ENCODE data around the gene FGFRL1. TPM values are rescaled to one million over a fixed set of nuclear protein-coding genes. Genes with fewer than 3 reads are reported as not detected.
"Not testable (repeated sequence)": the region's sequence is repeated elsewhere in the genome, so short reads cannot be mapped to it uniquely, and the experiment has no call there.

FGFRL1 gene
- polyA plus RNA-seq, 1 donor, result 33.1 TPM

GRCh38 chr4:990746-991367 is 20.6 kb upstream of the FGFRL1 start:
- no peak for DNase-seq

DNA sequence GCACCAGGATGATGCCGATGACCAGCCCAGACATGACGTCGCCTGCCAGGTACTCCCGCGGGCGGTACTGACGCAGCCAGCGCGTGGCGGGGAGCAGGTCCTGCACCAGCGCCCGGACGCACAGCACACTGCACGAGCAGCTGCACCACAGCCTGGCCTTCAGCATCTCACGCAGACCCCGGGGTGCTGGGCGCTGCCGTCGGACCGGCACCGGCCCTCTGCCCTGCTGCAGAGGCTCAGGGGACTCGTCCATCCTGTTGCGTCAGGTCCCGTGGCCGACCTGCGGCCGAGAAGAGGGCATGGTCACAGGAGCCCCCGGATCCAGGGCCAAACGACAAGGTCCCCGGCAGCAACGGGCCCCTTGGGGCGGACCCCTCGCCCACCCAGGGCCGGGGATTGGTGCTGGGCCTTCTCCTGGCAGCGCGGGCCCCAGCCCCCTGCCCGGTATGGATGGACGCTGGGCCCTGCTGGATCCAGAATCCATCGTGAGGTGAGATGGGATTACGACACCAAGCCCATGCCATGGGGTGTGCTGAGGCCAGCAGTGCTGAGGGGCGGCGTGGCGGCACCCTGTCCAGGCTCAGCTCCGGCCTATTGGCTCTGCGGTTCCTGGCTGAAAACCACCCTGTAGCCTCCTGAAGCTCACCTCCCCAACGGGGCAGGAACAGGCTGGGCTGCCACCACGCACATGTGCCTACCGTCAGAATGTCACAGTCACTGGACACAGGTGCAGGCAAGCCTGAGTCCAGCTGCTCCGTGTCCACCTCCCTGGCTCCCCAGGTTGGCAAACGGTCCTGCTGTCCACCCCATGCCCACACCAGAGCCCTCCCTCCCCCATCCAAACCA is 19.8 kb upstream of the FGFRL1 start:
- DNase-seq, result no peak

GRCh38 chr4:992297-993110 is 18.9 kb upstream of the FGFRL1 start:
- no peak for DNase-seq

GRCh38 chr4:993111-994029 is 18.1 kb upstream of the FGFRL1 start, which contains the start of gene SLC26A1:
Gene SLC26A1 (minus strand): TSS chr4:993404. CDS start chr4:991703, 1,701 bp downstream.
- no peak for DNase-seq

DNA sequence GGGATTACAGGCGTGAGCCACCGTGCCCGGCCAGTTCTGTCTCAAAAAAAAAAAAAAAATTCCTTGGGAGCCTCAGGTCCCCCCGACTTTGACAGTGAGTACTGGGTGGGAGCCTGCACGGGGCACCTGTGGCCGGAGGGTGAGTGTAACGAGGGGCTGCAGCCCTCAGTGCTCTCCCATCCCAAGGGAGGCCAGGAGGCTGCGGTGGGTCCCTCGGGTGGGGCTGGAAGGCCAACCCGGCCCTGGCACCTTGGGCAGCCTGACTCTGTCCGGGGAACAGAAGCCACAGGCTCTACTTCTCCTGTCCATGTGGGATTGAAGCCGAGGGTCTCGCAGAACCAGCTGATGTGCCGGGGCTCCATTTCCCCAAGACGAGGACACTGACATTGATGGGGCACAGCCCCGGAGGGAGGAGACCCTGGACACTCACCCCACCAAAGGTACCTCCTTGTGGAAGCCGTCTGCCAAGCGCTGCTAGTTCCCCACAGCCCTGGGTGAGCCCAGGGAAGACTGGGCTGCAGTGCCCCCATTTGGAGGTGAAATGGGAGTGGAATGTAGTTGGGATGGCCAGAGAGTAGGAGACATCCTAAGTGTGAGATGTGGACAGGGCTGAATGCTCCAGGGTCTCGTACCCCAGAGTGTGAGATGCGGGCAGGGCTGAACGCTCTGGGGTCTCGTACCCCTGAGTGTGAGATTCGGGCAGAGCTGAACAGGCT is 16.0 kb upstream of the FGFRL1 start:
- no peak for DNase-seq

DNA sequence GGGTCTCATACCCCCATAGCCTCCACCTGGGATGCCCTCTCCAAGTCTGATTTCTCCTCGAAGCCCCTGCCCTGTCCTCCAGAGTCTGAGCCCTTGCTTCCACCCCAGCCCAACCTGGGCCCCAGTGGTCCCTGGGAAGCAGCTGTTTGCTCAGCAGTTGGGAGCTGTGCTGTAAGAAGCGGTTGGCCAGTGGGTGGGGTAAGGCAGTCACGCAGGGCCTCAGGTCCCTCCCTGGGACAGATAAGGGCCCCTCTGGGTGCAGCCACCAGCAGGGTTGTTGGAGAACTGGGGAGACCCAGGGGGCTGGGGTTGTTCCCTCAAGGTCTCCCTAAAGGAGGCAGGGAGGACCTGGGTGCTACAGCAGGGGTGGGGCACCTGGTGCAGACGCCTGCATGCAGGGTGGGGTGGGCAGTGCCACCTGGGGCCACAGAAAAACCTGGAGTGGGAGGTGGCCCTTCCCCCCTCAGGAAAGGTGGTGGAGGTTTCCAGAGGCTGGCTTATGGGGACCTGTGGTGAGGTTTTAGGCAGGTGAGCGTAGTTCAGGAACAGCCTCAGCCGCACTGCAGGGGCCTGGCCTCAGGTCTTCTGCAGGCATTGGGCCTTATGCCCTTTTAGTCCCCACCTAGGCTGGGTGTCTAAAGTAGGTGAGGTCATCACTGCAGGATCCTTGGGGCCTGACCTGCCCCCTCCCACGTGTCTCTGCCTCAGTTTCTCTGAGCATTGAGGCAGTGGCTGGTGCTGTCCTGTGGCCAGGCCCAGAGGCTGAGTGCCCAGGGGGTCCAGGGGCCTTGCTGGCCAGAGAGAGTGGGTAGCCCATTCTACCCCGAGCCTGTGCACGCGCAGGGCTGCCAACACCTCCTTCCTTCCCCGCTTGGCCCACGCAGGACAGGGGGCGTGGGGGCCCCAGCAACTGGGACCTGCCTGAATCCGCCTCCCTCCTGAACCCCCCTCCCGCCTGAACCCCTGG is 15.1 kb upstream of the FGFRL1 start:
- DNase-seq, result no peak

- DNase-seq, result no peak
Observed at GRCh38 chr4:996997-997374, 14.4 kb upstream of the FGFRL1 start.

GRCh38 chr4:997375-998071 is 13.9 kb upstream of the FGFRL1 start:
- DNase-seq, result no peak

GRCh38 chr4:998096-998691 is 13.2 kb upstream of the FGFRL1 start:
- no peak for DNase-seq

GRCh38 chr4:999240-999863 is 12.1 kb upstream of the FGFRL1 start:
- DNase-seq, result not testable (repeated sequence)

- DNase-seq, result no peak
Observed at GRCh38 chr4:999882-1000425, 11.5 kb upstream of the FGFRL1 start.

- DNase-seq, result no peak
Observed at GRCh38 chr4:1000686-1001260, 10.7 kb upstream of the FGFRL1 start.

GRCh38 chr4:1001561-1002130 is 9.8 kb upstream of the FGFRL1 start:
- no peak for DNase-seq

DNA sequence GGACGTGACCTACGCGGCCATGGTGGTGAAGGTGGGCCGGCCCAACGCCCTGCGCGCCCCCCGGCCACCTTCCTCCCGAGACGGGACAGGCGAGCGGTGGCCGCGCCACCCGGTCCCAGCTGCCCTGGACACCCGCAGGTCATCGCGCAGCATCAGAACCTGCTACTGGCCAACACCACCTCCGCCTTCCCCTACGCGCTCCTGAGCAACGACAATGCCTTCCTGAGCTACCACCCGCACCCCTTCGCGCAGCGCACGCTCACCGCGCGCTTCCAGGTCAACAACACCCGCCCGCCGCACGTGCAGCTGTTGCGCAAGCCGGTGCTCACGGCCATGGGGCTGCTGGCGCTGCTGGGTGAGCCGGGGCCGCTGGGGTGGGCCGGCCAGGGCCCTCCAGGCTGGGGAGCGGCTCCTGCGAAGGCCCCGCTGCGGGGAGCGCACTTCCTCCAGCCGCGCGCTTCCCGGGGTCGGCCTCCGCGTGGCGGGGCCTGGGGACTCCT is 9.2 kb upstream of the FGFRL1 start:
- DNase-seq, result no peak

GRCh38 chr4:1002631-1003251 is 8.7 kb upstream of the FGFRL1 start:
- DNase-seq, result no peak
